ENCODE measurements around the gene KIF13A.

GRCh38 chr6:17967668-17968518 is 19.5 kb downstream of the KIF13A start:
- no peak for TF ChIP-seq EZH2 (IDR thresholded peaks at IDR 0.05; ENCODE audit: low read depth)
- TF ChIP-seq CTCF (conservative IDR thresholded peaks at IDR 0.05) = no peak
